ENCODE measurements around the gene RHBDD1. TPM values are rescaled to one million over a fixed set of nuclear protein-coding genes. Genes with fewer than 3 reads are reported as not detected.

Gene RHBDD1
- total RNA-seq, 1 donor from 2014 or later: 27.7 TPM

- peak overlapping the region; percentile 60 for H3K4me3 Mint-ChIP-seq (ENCODE audit: unreplicated experiment)
- H3K9me3 Mint-ChIP-seq (ENCODE audit: unreplicated experiment): no peaks in the 10 kb centered on the region
- TF ChIP-seq CTCF (IDR thresholded peaks at IDR 0.05): no peak
- peaks cover 10% of the 10 kb centered on the region for H3K36me3 Mint-ChIP-seq (ENCODE audit: unreplicated experiment)
- no peak for DNase-seq (ENCODE audit: extremely low spot score, unreplicated experiment)
- H3K4me1 Mint-ChIP-seq (ENCODE audit: unreplicated experiment): peaks cover 31% of the 10 kb centered on the region
- peak overlapping the region; percentile 27 for H3K27ac Mint-ChIP-seq (ENCODE audit: unreplicated experiment)
- H3K27me3 Mint-ChIP-seq (ENCODE audit: unreplicated experiment): peaks cover 17% of the 10 kb centered on the region
Measured at GRCh38 chr2:226799976-226800940, 35.6 kb upstream of the RHBDD1 start.

GRCh38 chr2:226800941-226801784 lies 34.7 kb upstream of the RHBDD1 start:
- DNase-seq (ENCODE audit: extremely low spot score, unreplicated experiment): no peak
- peaks cover 24% of the 10 kb centered on the region for H3K4me1 Mint-ChIP-seq (ENCODE audit: unreplicated experiment)
- H3K36me3 Mint-ChIP-seq (ENCODE audit: unreplicated experiment): peaks cover 8% of the 10 kb centered on the region
- H3K9me3 Mint-ChIP-seq (ENCODE audit: unreplicated experiment): no peaks in the 10 kb centered on the region
- TF ChIP-seq CTCF (IDR thresholded peaks at IDR 0.05): no peak
- no peak overlapping the region for H3K27ac Mint-ChIP-seq (ENCODE audit: unreplicated experiment)
- peaks cover 19% of the 10 kb centered on the region for H3K27me3 Mint-ChIP-seq (ENCODE audit: unreplicated experiment)
- H3K4me3 Mint-ChIP-seq (ENCODE audit: unreplicated experiment): no peak overlapping the region

- no peaks in the 10 kb centered on the region for H3K36me3 Mint-ChIP-seq (ENCODE audit: unreplicated experiment)
- peaks cover 11% of the 10 kb centered on the region for H3K4me1 Mint-ChIP-seq (ENCODE audit: unreplicated experiment)
- no peak overlapping the region for H3K4me3 Mint-ChIP-seq (ENCODE audit: unreplicated experiment)
- H3K9me3 Mint-ChIP-seq (ENCODE audit: unreplicated experiment): no peaks in the 10 kb centered on the region
- TF ChIP-seq CTCF (IDR thresholded peaks at IDR 0.05): peak; percentile 77
- DNase-seq (ENCODE audit: extremely low spot score, unreplicated experiment): no peak
- no peak overlapping the region for H3K27ac Mint-ChIP-seq (ENCODE audit: unreplicated experiment)
- H3K27me3 Mint-ChIP-seq (ENCODE audit: unreplicated experiment): peaks cover 28% of the 10 kb centered on the region
Measured at GRCh38 chr2:226802573-226802972, 33.3 kb upstream of the RHBDD1 start.

- H3K27me3 Mint-ChIP-seq (ENCODE audit: unreplicated experiment): peaks cover 32% of the 10 kb centered on the region
- no peaks in the 10 kb centered on the region for H3K9me3 Mint-ChIP-seq (ENCODE audit: unreplicated experiment)
- H3K36me3 Mint-ChIP-seq (ENCODE audit: unreplicated experiment): no peaks in the 10 kb centered on the region
- no peak for DNase-seq (ENCODE audit: extremely low spot score, unreplicated experiment)
- no peak for TF ChIP-seq CTCF (IDR thresholded peaks at IDR 0.05)
- H3K4me3 Mint-ChIP-seq (ENCODE audit: unreplicated experiment): no peak overlapping the region
- H3K4me1 Mint-ChIP-seq (ENCODE audit: unreplicated experiment): peaks cover 6% of the 10 kb centered on the region
- H3K27ac Mint-ChIP-seq (ENCODE audit: unreplicated experiment): no peak overlapping the region
Measured at GRCh38 chr2:226803410-226803809, 32.4 kb upstream of the RHBDD1 start.

Data from osteocyte (in vitro differentiated cells).